ENCODE results near the gene IFNL1.
"Not testable (repeated sequence)": the region's sequence is repeated elsewhere in the genome, so short reads cannot be mapped to it uniquely, and the experiment has no call there.

The IFNL1 gene

GRCh38 chr19:39325778-39326665 is 29.8 kb downstream of the IFNL1 start:
- TF ChIP-seq CTCF (IDR thresholded peaks at IDR 0.05; ENCODE audit: borderline replicate concordance, insufficient read depth, low read depth, low read length), result no peak
- H3K4me3 ChIP-seq (ENCODE audit: low read depth, low read length), result no peak overlapping the region

GRCh38 chr19:39327363-39328045 is 31.3 kb downstream of the IFNL1 start:
- TF ChIP-seq CTCF (IDR thresholded peaks at IDR 0.05; ENCODE audit: borderline replicate concordance, insufficient read depth, low read depth, low read length), result no peak
- H3K4me3 ChIP-seq (ENCODE audit: low read depth, low read length), result no peak overlapping the region

- H3K4me3 ChIP-seq (ENCODE audit: low read depth, low read length), result no peak overlapping the region
- peak; percentile 89 for TF ChIP-seq CTCF (IDR thresholded peaks at IDR 0.05; ENCODE audit: borderline replicate concordance, insufficient read depth, low read depth, low read length)
These were observed 32.0 kb downstream of the IFNL1 start for GRCh38 chr19:39328046-39328705.

- no peak overlapping the region for H3K4me3 ChIP-seq (ENCODE audit: low read depth, low read length)
- no peak for TF ChIP-seq CTCF (IDR thresholded peaks at IDR 0.05; ENCODE audit: borderline replicate concordance, insufficient read depth, low read depth, low read length)
These were observed 33.7 kb downstream of the IFNL1 start for GRCh38 chr19:39329948-39330347.

- no peak for TF ChIP-seq CTCF (IDR thresholded peaks at IDR 0.05; ENCODE audit: borderline replicate concordance, insufficient read depth, low read depth, low read length)
- H3K4me3 ChIP-seq (ENCODE audit: low read depth, low read length), result no peak overlapping the region
These were observed 36.1 kb downstream of the IFNL1 start for GRCh38 chr19:39332293-39332692.

GRCh38 chr19:39332738-39333137 is 36.5 kb downstream of the IFNL1 start:
- H3K4me3 ChIP-seq (ENCODE audit: low read depth, low read length), result not testable (repeated sequence)

GRCh38 chr19:39333507-39333906 is 37.3 kb downstream of the IFNL1 start:
- TF ChIP-seq CTCF (IDR thresholded peaks at IDR 0.05; ENCODE audit: borderline replicate concordance, insufficient read depth, low read depth, low read length), result no peak
- H3K4me3 ChIP-seq (ENCODE audit: low read depth, low read length), result no peak overlapping the region
